ENCODE data around the gene ANP32B.
A peak's percentile ranks its signal among the peaks of the same experiment; 100 is the strongest.

Gene ANP32B

GRCh38 chr9:98050351-98050750 is 67.2 kb downstream of the ANP32B start:
- H3K4me3 ChIP-seq (ENCODE audit: low read depth, low read length) = no peak overlapping the region
- DNase-seq (ENCODE audit: low read depth) = no peak

GRCh38 chr9:98054376-98054951 is 71.3 kb downstream of the ANP32B start:
- H3K4me3 ChIP-seq (ENCODE audit: low read depth, low read length) = no peak overlapping the region
- TF ChIP-seq CTCF (IDR thresholded peaks at IDR 0.05; ENCODE audit: low read depth, low read length, missing control alignments) = no peak
- DNase-seq (ENCODE audit: low read depth) = no peak

More at GRCh38 chr9:98050351-98050750, 67.2 kb downstream of the ANP32B start:
- TF ChIP-seq CTCF (IDR thresholded peaks at IDR 0.05; ENCODE audit: low read depth, low read length, missing control alignments) = no peak

GRCh38 chr9:98056269-98057137 is 73.4 kb downstream of the ANP32B start, which contains the start of gene NANS:
TSS of gene NANS (plus strand) at chr9:98056732. CDS start at chr9:98056809, 77 bp downstream.
- TF ChIP-seq CTCF (IDR thresholded peaks at IDR 0.05; ENCODE audit: low read depth, low read length, missing control alignments) = no peak
- DNase-seq (ENCODE audit: low read depth) = no peak
- H3K4me3 ChIP-seq (ENCODE audit: low read depth, low read length) = peak within 1 kb of the TSS; percentile 93

- DNase-seq (ENCODE audit: low read depth) = no peak
- H3K4me3 ChIP-seq (ENCODE audit: low read depth, low read length) = peak overlapping the region; percentile 93
- no peak for TF ChIP-seq CTCF (IDR thresholded peaks at IDR 0.05; ENCODE audit: low read depth, low read length, missing control alignments)
These were observed 74.1 kb downstream of the ANP32B start for GRCh38 chr9:98057138-98057799.

- H3K4me3 ChIP-seq (ENCODE audit: low read depth, low read length) = no peak overlapping the region
- no peak for DNase-seq (ENCODE audit: low read depth)
- TF ChIP-seq CTCF (IDR thresholded peaks at IDR 0.05; ENCODE audit: low read depth, low read length, missing control alignments) = no peak
These were observed 79.0 kb downstream of the ANP32B start for GRCh38 chr9:98062161-98062560.

- TF ChIP-seq CTCF (IDR thresholded peaks at IDR 0.05; ENCODE audit: low read depth, low read length, missing control alignments) = no peak
- H3K4me3 ChIP-seq (ENCODE audit: low read depth, low read length) = no peak overlapping the region
- no peak for DNase-seq (ENCODE audit: low read depth)
These were observed 81.7 kb downstream of the ANP32B start for GRCh38 chr9:98064623-98065392.

Measured in GM12864 (cell line).